ENCODE results near the gene BMP2K. TPM values are rescaled to one million over a fixed set of nuclear protein-coding genes. Genes with fewer than 3 reads are reported as not detected.

The BMP2K gene
- total and polyA plus RNA-seq, 2 experiments from 2014 or later, result 8.2 to 32.5 TPM

GRCh38 chr4:78907638-78908037 lies 131.5 kb downstream of the BMP2K start:
- H3K36me3 ChIP-seq (ENCODE audit: insufficient read depth), result no peaks in the 10 kb centered on the region; the same call in 1 of the 2 replicates
- no peak overlapping the region for H3K27ac ChIP-seq (ENCODE audit: low read depth)
- no peak overlapping the region for H3K4me3 Mint-ChIP-seq
- no peaks in the 10 kb centered on the region for H3F3A ChIP-seq (replicated peaks; ENCODE audit: low read depth)
- no peak for DNase-seq (ENCODE audit: low spot score)
- H3K4me2 ChIP-seq, result no peak overlapping the region
- no peak overlapping the region for H2AFZ ChIP-seq
- H3K79me2 ChIP-seq (replicated peaks; ENCODE audit: insufficient read depth), result no peaks in the 10 kb centered on the region
- TF ChIP-seq JUNB (IDR thresholded peaks at IDR 0.05; ENCODE audit: unreplicated experiment) (no peak), REST (IDR thresholded peaks at IDR 0.05; ENCODE audit: unreplicated experiment) (no peak), STAT1 (IDR thresholded peaks at IDR 0.05; ENCODE audit: unreplicated experiment) (no peak), POLR2AphosphoS5 (IDR thresholded peaks at IDR 0.05; ENCODE audit: low read depth) (no peak), ZNF114 (CRISPR knock-in tag; IDR thresholded peaks at IDR 0.05) (no peak), CREB1 (CRISPR knock-in tag; IDR thresholded peaks at IDR 0.05; ENCODE audit: low read depth) (no peak), ZNF462 (CRISPR knock-in tag; IDR thresholded peaks at IDR 0.05) (no peak), EZH2 (IDR thresholded peaks at IDR 0.05; ENCODE audit: low read depth, unreplicated experiment) (no peak), NANOG (IDR thresholded peaks at IDR 0.05; ENCODE audit: borderline replicate concordance) (no peak), CTCF (conservative IDR thresholded peaks at IDR 0.05; ENCODE audit: low read depth in 2 of 2) (no peak), ZNF331 (CRISPR knock-in tag; IDR thresholded peaks at IDR 0.05; ENCODE audit: low read depth) (no peak), ETS1 (IDR thresholded peaks at IDR 0.05) (no peak)
- H3K27ac Mint-ChIP-seq, result no peak overlapping the region
- H3K9me3 Mint-ChIP-seq, result no peaks in the 10 kb centered on the region
- no peaks in the 10 kb centered on the region for H4K20me1 ChIP-seq (replicated peaks; ENCODE audit: insufficient read depth)
- H3K4me3 ChIP-seq, result no peak overlapping the region
- H3K9me2 ChIP-seq (ENCODE audit: insufficient read depth), result no peaks in the 10 kb centered on the region
- H3K27me3 Mint-ChIP-seq (ENCODE audit: insufficient read depth, low read depth, poor library complexity), result no peaks in the 10 kb centered on the region
- no peaks in the 10 kb centered on the region for H3K27me3 ChIP-seq (ENCODE audit: insufficient read depth)
- peaks cover 4% of the 10 kb centered on the region; the same call in 1 of the 3 replicates for H3K36me3 Mint-ChIP-seq (ENCODE audit: low read depth)
- no peaks in the 10 kb centered on the region for H3K4me1 ChIP-seq (ENCODE audit: insufficient read depth)
- no peak for ATAC-seq
- no peaks in the 10 kb centered on the region for H3K4me1 Mint-ChIP-seq

All from GM23338 (cell line).